ENCODE data around the gene RNF32. TPM values are rescaled to one million over a fixed set of nuclear protein-coding genes. Genes with fewer than 3 reads are reported as not detected.
A peak's percentile ranks its signal among the peaks of the same experiment; 100 is the strongest.
"Not testable (repeated sequence)": the region's sequence is repeated elsewhere in the genome, so short reads cannot be mapped to it uniquely, and the experiment has no call there.

The RNF32 gene
- polyA plus RNA-seq, 6 donors from 2014 or later, result 1.3 to 3.4 (median 2.8) TPM; not detected in 1

DNA sequence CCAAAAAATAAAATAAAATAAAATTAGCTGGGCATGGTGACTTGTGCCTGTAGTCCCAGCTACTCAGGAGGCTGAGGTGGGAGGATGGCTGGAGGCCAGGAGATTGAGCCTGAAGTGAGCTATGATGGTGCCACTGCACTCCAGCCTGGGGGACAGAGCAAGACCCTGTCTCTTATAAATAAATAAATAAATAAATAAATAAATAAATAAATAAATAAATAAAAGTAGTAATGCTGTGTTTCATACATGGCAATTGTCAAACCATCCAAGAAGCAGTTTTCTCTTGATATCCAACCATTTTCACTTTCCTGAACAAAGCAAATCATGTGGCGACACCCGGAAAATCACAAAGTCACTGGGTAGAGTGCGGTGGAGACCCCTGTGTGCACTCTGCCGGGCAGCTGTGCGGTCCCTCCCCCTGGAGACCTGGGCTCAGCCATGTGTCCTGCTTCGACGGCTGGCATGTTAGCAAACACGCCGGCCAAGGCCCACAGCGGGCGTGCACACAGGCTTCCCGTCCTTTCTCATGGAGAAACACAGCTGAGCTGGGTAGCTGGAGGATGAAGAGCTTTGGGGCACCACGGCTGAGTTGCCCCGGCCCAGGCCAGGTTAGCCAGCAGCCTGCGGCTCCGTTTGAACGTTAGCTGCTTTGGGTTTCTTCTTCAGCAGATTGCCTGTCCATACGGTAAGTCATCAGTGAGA is 22.3 kb upstream of the RNF32 start:
- ATAC-seq (ENCODE audit: low read depth in 2 of 2) (no peak), DNase-seq (no peak)
- Mint-ChIP-seq H3K27me3 (peaks cover 41 to 84% (median 82%) of the 10 kb centered on the region in 3 donors), H3K4me3 (no peak overlapping the region), H3K9me3 (peaks cover 5 to 21% (median 8%) of the 10 kb centered on the region in 7 donors), H3K4me1 (peaks cover 0 to 8% (median 8%) of the 10 kb centered on the region in 3 donors), H3K27ac (no peak overlapping the region), H3K36me3 (peaks cover 0 to 15% of the 10 kb centered on the region in 2 donors)

DNA sequence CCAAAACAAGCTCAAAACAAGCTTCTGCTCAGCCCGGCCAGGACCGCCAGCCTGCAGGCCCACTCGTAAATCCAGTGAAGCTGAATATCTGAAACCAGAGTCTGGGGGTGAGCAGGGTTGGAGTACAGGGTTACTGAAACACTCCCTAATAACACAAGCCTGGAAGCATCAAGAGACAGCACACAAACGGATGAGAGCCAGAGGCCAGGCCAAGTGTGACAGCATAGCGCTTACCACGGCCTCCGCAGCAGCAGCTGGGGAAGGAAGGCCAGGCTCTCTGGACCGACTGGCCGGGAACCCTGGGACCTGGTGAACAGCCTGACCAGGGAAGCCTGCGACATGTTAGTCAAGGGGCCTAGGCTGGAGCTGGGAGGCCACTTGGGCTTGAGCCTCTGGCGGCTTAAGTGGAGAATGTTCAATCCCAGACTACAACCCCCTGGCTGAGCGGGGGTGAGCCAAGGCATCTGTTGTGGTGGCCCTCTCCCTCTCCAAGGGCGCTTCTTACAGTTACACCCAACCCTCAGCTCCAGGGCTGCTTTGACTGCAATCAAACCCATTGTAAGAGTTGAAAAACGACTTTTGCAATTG is 21.7 kb upstream of the RNF32 start:
- DNase-seq (no peak), ATAC-seq (ENCODE audit: low read depth in 2 of 2) (no peak)
- Mint-ChIP-seq H3K4me3 (no peak overlapping the region), H3K36me3 (peaks cover 0 to 15% of the 10 kb centered on the region in 2 donors), H3K9me3 (peaks cover 5 to 21% (median 9%) of the 10 kb centered on the region in 7 donors), H3K27me3 (peaks cover 39 to 84% (median 77%) of the 10 kb centered on the region in 3 donors), H3K27ac (no peak overlapping the region), H3K4me1 (peaks cover 0 to 8% (median 8%) of the 10 kb centered on the region in 3 donors)

DNA sequence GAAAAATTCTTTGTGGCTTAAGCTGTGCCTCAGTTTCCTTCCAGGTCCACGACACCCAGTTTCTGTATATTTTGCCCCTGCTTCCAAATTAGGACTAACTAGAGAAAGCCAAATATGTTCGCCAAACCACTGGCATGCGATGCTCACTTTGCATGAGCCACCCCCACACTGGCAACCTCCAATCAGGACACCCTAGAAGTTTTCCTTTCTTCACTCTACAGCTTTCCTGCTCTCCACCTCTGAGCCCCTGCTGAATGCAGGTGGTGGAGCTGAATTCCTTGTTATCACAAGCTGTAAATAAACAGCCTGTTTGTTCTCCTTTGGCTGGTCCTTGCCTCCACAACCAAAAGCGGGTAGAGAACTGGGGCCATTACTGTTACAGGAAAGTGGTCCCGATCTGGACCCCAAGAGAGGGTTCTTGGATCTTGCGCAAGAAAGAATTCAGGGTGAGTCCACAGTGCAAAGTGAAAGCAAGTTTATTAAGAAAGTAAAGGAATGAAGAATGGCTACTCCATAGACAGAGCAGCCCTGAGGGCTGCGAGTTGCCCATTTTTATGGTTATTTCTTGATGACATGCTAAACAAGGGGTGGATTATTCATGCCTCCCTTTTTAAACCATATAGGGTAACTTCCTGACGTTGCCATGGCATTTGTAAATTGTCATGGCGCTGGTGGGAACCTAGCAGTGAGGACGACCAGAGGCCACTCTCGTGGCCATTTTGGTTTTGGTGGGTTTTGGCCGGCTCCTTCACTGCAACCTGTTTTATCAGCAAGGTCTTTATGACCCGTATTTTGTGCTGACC is 20.9 kb upstream of the RNF32 start:
- H3K4me1 Mint-ChIP-seq; DNase-seq; H3K27ac Mint-ChIP-seq; ATAC-seq (ENCODE audit: low read depth in 2 of 2); H3K4me3 Mint-ChIP-seq: not testable (repeated sequence)
- Mint-ChIP-seq H3K9me3 (peaks cover 5 to 21% (median 9%) of the 10 kb centered on the region in 7 donors), H3K36me3 (peaks cover 0 to 15% of the 10 kb centered on the region in 2 donors), H3K27me3 (peaks cover 39 to 87% (median 76%) of the 10 kb centered on the region in 3 donors)

DNA sequence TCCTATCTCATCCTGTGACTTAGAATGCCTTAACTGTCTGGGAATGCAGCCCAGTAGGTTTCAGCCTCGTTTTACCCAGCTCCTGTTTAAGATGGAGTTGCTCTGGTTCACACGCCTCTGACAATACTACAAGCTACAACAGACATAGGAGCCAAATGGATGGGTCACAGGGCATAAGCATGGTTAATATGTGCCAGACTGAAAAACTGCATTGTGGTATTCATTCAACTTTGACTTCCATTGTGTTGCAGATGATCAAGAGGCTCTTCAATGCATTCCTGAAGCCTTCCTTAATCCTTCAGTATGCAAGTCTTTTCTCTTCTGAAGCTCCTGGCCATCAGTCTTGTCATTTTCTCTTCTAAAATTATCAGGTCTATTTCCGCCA is 20.3 kb upstream of the RNF32 start:
- ATAC-seq (ENCODE audit: low read depth in 2 of 2), result no peak
- Mint-ChIP-seq H3K27me3 (peaks cover 38 to 83% (median 70%) of the 10 kb centered on the region in 3 donors), H3K9me3 (peaks cover 5 to 21% (median 10%) of the 10 kb centered on the region in 7 donors), H3K36me3 (peaks cover 0 to 15% of the 10 kb centered on the region in 2 donors), H3K27ac (peak overlapping the region in 1 of 6 donors; percentile 9), H3K4me1 (peaks cover 0 to 8% (median 8%) of the 10 kb centered on the region in 3 donors), H3K4me3 (no peak overlapping the region)
- DNase-seq, result no peak

DNA sequence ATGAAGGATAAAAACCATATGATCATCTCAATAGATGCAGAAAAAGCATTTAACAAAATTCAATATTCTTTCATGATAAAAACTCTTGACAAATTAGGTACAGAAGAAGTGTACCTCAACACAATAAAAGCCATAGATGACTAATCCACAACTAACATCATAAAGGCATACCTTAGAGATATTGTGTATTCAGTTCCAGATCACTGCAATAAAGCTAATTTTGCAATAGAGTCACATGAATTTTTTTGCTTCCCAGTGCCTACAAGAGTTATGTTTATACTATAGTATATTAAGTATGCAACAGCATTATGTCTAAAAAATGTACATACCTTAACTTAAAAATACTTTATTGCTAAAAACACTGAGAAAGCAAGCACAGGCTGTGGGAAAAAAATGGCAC is 18.9 kb upstream of the RNF32 start:
- Mint-ChIP-seq H3K4me3 (no peak overlapping the region), H3K27ac (no peak overlapping the region), H3K4me1 (peaks cover 0 to 8% (median 8%) of the 10 kb centered on the region in 3 donors), H3K36me3 (peaks cover 0 to 15% of the 10 kb centered on the region in 2 donors), H3K27me3 (peaks cover 34 to 71% (median 56%) of the 10 kb centered on the region in 3 donors), H3K9me3 (peaks cover 5 to 21% (median 10%) of the 10 kb centered on the region in 7 donors)
- no peak for ATAC-seq (ENCODE audit: low read depth in 2 of 2)
- no peak for DNase-seq

DNA sequence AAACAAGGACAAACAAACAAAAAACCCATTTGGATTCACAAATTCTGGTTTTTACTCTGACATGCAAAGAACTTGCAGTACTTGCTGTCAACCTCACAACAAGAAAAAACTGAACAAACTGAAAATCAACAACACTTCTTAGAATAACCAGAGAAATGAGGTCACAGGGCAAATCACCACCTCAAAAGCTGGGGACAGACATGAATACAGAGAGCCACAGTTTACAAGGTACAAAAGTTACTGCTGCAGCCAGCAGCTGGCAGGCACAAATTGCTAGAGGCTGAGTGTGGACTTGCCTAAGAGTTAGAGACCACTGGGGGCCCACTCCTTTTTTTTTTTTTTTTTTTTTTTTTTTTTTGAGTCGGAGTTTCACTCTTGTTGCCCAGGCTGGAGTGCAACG is 15.0 kb upstream of the RNF32 start:
- Mint-ChIP-seq H3K4me3 (no peak overlapping the region), H3K36me3 (peaks cover 0 to 27% of the 10 kb centered on the region in 2 donors), H3K27me3 (peaks cover 12 to 45% (median 21%) of the 10 kb centered on the region in 3 donors), H3K9me3 (peaks cover 15 to 41% (median 29%) of the 10 kb centered on the region in 7 donors), H3K4me1 (no peaks in the 10 kb centered on the region), H3K27ac (no peak overlapping the region)
- ATAC-seq (ENCODE audit: low read depth in 2 of 2) (no peak), DNase-seq (no peak)

DNA sequence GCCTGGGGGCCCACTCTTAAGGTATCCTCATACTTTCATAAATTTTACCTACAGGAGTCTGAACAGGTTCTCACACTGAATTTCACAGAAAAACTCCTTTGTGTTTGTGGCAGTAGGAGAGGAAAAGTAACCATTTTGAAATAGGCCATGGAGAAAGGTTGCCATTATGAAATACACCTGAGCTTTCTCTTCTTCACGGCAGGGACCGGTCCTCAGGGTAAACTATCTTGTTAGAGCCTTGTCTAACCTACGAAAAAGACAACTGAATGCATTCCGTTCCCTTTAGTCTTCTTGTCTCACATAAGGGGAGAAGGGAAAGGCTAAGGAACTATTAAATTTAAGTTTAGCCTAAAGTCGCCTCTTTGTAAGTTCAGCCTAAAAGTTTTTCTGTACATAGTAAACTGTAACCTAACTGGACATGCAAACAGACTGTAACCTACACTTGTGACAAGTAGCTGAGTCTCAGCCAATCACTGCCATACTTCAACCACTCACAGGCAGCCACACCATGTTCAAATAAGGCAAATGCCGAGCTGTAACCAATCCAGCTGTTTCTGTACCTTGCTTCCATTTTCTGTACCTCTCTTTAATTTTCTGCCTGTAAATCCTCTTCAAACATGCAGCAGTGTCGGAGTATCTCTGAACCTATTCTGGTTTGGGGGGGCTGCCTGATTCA is 14.2 kb upstream of the RNF32 start:
- DNase-seq (no peak), ATAC-seq (ENCODE audit: low read depth in 2 of 2) (no peak)
- no peaks in the 10 kb centered on the region for H3K4me1 Mint-ChIP-seq
- peaks cover 12 to 37% (median 24%) of the 10 kb centered on the region in 7 donors for H3K9me3 Mint-ChIP-seq
- no peak overlapping the region for H3K27ac Mint-ChIP-seq
- peaks cover 7 to 38% (median 13%) of the 10 kb centered on the region in 3 donors for H3K27me3 Mint-ChIP-seq
- peaks cover 0 to 20% of the 10 kb centered on the region in 2 donors for H3K36me3 Mint-ChIP-seq
- no peak overlapping the region for H3K4me3 Mint-ChIP-seq

DNA sequence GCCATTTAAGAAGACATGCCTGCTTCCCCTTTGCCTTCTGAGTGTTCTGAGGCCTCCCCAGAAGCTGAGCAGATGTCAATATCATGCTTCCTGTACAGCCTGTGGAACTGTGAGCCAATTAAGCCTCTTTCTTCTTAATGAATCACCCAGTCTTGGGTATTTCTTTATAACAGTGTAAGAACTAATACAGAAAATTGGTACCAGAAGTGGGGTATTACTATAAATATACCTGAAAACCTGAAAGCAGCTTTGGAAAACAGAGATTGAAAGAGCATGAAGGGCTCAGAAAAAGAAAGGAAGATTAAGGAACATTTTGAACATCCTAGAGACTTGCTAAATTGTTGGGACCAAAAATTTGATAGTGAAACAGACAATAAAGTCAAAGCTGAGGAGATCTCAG is 12.0 kb upstream of the RNF32 start:
- ATAC-seq (ENCODE audit: low read depth in 2 of 2), result no peak
- Mint-ChIP-seq H3K27me3 (peaks cover 0 to 17% (median 6%) of the 10 kb centered on the region in 3 donors), H3K4me3 (no peak overlapping the region), H3K27ac (no peak overlapping the region), H3K36me3 (peaks cover 0 to 11% of the 10 kb centered on the region in 2 donors), H3K9me3 (peaks cover 11 to 34% (median 22%) of the 10 kb centered on the region in 7 donors), H3K4me1 (no peaks in the 10 kb centered on the region)
- DNase-seq, result no peak

DNA sequence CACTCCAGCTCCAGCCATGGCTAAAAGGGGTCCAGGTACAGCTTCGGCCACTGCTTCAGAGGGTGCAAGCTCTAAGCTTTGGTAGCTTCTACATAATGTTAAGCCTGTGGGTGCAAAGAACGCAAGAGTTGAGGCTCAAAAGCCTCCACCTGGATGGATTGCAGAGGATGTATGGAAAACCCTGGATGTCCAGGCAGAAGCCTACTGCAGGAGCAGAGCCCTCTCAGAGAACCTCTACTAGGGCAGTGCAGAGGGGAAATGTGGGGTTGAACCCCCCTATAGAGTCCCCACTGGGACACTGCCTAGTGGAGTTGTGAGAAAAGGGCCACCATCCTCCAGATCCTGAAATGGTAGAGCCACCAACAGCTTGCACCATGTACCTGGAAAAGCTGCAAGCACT is 10.7 kb upstream of the RNF32 start:
- H3K27ac Mint-ChIP-seq, result no peak overlapping the region
- ATAC-seq (ENCODE audit: low read depth in 2 of 2), result no peak
- H3K4me3 Mint-ChIP-seq, result no peak overlapping the region
- peaks cover 0 to 11% of the 10 kb centered on the region in 2 donors for H3K36me3 Mint-ChIP-seq
- H3K27me3 Mint-ChIP-seq, result peaks cover 0 to 7% (median 0%) of the 10 kb centered on the region in 3 donors
- H3K9me3 Mint-ChIP-seq, result peaks cover 11 to 34% (median 22%) of the 10 kb centered on the region in 7 donors
- peaks cover 0 to 5% (median 0%) of the 10 kb centered on the region in 3 donors for H3K4me1 Mint-ChIP-seq
- DNase-seq, result no peak

DNA sequence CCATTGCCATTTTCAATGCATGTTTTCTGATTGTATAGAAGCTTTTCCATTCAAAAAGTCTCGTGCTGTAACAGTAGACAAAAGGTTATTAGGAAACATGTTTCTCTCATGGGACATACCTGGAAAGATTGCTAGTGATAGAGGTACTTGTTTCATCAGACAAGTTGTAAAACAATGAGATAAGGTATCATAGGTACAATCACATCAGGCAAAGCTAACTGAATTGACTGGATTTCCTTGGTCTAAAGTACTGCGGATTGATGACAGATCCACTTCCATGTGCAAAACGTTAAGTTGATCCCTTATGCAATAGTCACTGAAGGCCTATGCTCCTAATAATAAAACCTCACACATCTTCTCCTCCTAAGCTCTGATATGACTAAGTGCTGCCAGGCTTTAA is 6.5 kb upstream of the RNF32 start:
- Mint-ChIP-seq H3K4me1 (peaks cover 4 to 12% (median 7%) of the 10 kb centered on the region in 3 donors), H3K4me3 (no peak overlapping the region), H3K27ac (no peak overlapping the region), H3K27me3 (no peaks in the 10 kb centered on the region), H3K9me3 (peaks cover 4 to 20% (median 5%) of the 10 kb centered on the region in 7 donors), H3K36me3 (peaks cover 2 to 6% of the 10 kb centered on the region in 2 donors)
- ATAC-seq (ENCODE audit: low read depth in 2 of 2) (no peak), DNase-seq (no peak)

DNA sequence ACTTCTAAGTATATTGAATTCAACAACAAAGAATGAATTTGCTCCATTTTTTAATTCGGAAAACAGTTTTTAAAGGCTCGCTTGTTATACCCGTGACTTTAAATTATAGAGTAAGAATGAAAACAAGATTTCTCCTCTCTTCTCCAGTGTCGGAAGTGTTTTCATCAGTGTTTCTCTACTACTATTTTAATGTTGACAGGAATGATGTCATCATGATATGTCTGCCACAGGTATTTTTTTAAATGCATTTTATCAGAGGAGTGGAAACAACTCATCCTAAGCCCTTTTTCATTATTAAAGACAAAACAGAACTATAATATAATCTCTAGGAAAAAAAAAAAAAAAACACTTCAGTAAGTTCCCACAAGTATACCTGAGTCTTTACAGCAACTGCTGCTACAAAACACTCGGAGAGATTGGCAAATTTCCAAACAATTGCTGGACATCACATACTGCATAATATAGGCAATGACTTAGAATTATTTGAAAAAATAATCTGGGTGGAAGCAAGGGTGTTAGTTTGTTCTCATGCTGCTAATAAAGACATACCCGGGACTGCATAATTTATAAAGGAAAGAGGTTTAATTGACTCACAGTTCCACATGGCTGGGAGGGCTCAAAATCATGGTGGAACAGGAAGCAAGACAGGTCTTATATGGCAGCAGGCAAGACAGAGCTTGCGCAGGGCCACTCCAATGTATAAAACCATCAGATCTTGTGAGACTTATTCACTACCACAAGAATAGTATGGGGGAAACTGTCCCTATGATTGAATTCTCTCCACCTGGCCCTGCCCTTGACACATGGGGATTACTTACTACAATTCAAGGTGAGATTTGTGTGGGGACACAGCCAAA is 4.8 kb upstream of the RNF32 start:
- no peak overlapping the region for H3K27ac Mint-ChIP-seq
- no peaks in the 10 kb centered on the region for H3K27me3 Mint-ChIP-seq
- DNase-seq (no peak), ATAC-seq (ENCODE audit: low read depth in 2 of 2) (no peak)
- peaks cover 0 to 9% (median 0%) of the 10 kb centered on the region in 7 donors for H3K9me3 Mint-ChIP-seq
- peaks cover 12 to 23% (median 15%) of the 10 kb centered on the region in 3 donors for H3K4me1 Mint-ChIP-seq
- no peak overlapping the region for H3K4me3 Mint-ChIP-seq
- H3K36me3 Mint-ChIP-seq, result peaks cover 0 to 6% of the 10 kb centered on the region in 2 donors

DNA sequence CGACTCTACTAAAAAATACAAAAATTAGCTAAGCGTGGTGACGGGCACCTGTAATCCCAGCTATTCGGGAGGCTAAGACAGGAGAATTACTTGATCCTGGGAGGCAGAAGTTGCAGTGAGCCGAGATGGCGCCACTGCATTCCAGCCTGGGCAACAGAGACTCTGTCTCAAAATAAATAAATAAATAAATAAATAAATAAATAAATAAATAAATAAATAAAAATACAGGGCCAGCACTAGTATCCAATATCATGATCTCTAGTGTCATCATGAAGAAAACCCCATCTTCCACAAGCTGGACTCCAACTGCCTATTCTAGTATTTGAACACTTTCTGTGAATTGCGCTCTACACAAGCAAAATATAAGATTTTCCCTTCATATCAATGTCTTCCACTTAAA is 3.5 kb upstream of the RNF32 start:
- peaks cover 12 to 30% (median 22%) of the 10 kb centered on the region in 3 donors for H3K4me1 Mint-ChIP-seq
- DNase-seq; H3K27me3 Mint-ChIP-seq; H3K9me3 Mint-ChIP-seq; ATAC-seq (ENCODE audit: low read depth in 2 of 2); H3K27ac Mint-ChIP-seq; H3K36me3 Mint-ChIP-seq: not testable (repeated sequence)
- peak overlapping the region in 1 of 8 donors; percentile 29 for H3K4me3 Mint-ChIP-seq
